ENCODE measurements around the gene ADAM10. TPM values are rescaled to one million over a fixed set of nuclear protein-coding genes. Genes with fewer than 3 reads are reported as not detected.
"Not testable (repeated sequence)": the region's sequence is repeated elsewhere in the genome, so short reads cannot be mapped to it uniquely, and the experiment has no call there.

ADAM10 gene
- total RNA-seq, 2 experiments from 2014 or later: 70.7 to 76.3 TPM

- H3K27me3 Mint-ChIP-seq (ENCODE audit: low read depth): no peaks in the 10 kb centered on the region
- H3K4me3 Mint-ChIP-seq: no peak overlapping the region
- peaks cover 18% of the 10 kb centered on the region for H3K4me1 Mint-ChIP-seq (ENCODE audit: low read depth)
- DNase-seq: no peak
- intact Hi-C loops (cut with micrococcal nuclease): no loop called here
- peaks cover 28% of the 10 kb centered on the region for H3K36me3 Mint-ChIP-seq (ENCODE audit: low read depth)
- CTCF ChIA-PET: no interaction called here
- peaks cover 1% of the 10 kb centered on the region for H3K9me3 Mint-ChIP-seq
- no peak overlapping the region for H3K27ac Mint-ChIP-seq
These were observed 109.5 kb downstream of the ADAM10 start for GRCh38 chr15:58639992-58640391.

- Mint-ChIP-seq H3K27ac (peak overlapping the region; percentile 53), H3K27me3 (ENCODE audit: low read depth) (no peaks in the 10 kb centered on the region), H3K4me1 (ENCODE audit: low read depth) (peaks cover 18% of the 10 kb centered on the region), H3K4me3 (no peak overlapping the region), H3K36me3 (ENCODE audit: low read depth) (peaks cover 26% of the 10 kb centered on the region), H3K9me3 (peaks cover 1% of the 10 kb centered on the region)
- intact Hi-C loops (cut with micrococcal nuclease): no loop called here
- CTCF ChIA-PET: interaction anchor here (0.7 kb wide), 1 partner anchor 273 kb away, joined by 3 read pairs; no protein-coding TSS in a partner anchor
- DNase-seq: no peak
These were observed 110.3 kb downstream of the ADAM10 start for GRCh38 chr15:58639002-58639756.

- Mint-ChIP-seq H3K4me1 (ENCODE audit: low read depth) (peaks cover 21% of the 10 kb centered on the region), H3K36me3 (ENCODE audit: low read depth) (peaks cover 22% of the 10 kb centered on the region)
- intact Hi-C loops (cut with micrococcal nuclease): no loop called here
These were observed 116.7 kb downstream of the ADAM10 start for GRCh38 chr15:58632789-58633188.

GRCh38 chr15:58631319-58631718, 118.2 kb downstream of the ADAM10 start:
- H3K4me3 Mint-ChIP-seq: no peak overlapping the region
- no peaks in the 10 kb centered on the region for H3K9me3 Mint-ChIP-seq
- DNase-seq: no peak
- peaks cover 30% of the 10 kb centered on the region for H3K4me1 Mint-ChIP-seq (ENCODE audit: low read depth)
- no peak overlapping the region for H3K27ac Mint-ChIP-seq
- peaks cover 26% of the 10 kb centered on the region for H3K36me3 Mint-ChIP-seq (ENCODE audit: low read depth)
- no peaks in the 10 kb centered on the region for H3K27me3 Mint-ChIP-seq (ENCODE audit: low read depth)
- intact Hi-C loops (cut with micrococcal nuclease): no loop called here
- CTCF ChIA-PET: interaction anchor here (1.3 kb wide), 1 partner anchor 72 kb away, joined by 4 read pairs; no protein-coding TSS in a partner anchor

More at GRCh38 chr15:58632789-58633188, 116.7 kb downstream of the ADAM10 start:
- no peak overlapping the region for H3K27ac Mint-ChIP-seq
- DNase-seq: no peak
- H3K9me3 Mint-ChIP-seq: no peaks in the 10 kb centered on the region
- no peak overlapping the region for H3K4me3 Mint-ChIP-seq
- H3K27me3 Mint-ChIP-seq (ENCODE audit: low read depth): no peaks in the 10 kb centered on the region
- CTCF ChIA-PET: no interaction called here

- DNase-seq: no peak
- intact Hi-C loops (cut with micrococcal nuclease): no loop called here
- Mint-ChIP-seq H3K36me3 (ENCODE audit: low read depth) (peaks cover 31% of the 10 kb centered on the region), H3K27ac (no peak overlapping the region), H3K4me3 (no peak overlapping the region), H3K9me3 (no peaks in the 10 kb centered on the region), H3K4me1 (ENCODE audit: low read depth) (peaks cover 30% of the 10 kb centered on the region), H3K27me3 (ENCODE audit: low read depth) (no peaks in the 10 kb centered on the region)
- CTCF ChIA-PET: no interaction called here
These were observed 119.9 kb downstream of the ADAM10 start for GRCh38 chr15:58629625-58630024.

- Mint-ChIP-seq H3K9me3 (peaks cover 3% of the 10 kb centered on the region), H3K4me3 (peak overlapping the region; percentile 69), H3K4me1 (ENCODE audit: low read depth) (peaks cover 33% of the 10 kb centered on the region), H3K27ac (peak overlapping the region; percentile 88), H3K36me3 (ENCODE audit: low read depth) (peaks cover 32% of the 10 kb centered on the region), H3K27me3 (ENCODE audit: low read depth) (no peaks in the 10 kb centered on the region)
- intact Hi-C loops (cut with micrococcal nuclease): no loop called here
- no peak for DNase-seq
- CTCF ChIA-PET: interaction anchor here (0.9 kb wide), 1 partner anchor 119 kb away, joined by 3 read pairs; no protein-coding TSS in a partner anchor
These were observed 121.1 kb downstream of the ADAM10 start for GRCh38 chr15:58628206-58628947.

GRCh38 chr15:58627701-58628100, 121.8 kb downstream of the ADAM10 start:
- peaks cover 38% of the 10 kb centered on the region for H3K4me1 Mint-ChIP-seq (ENCODE audit: low read depth)
- no peaks in the 10 kb centered on the region for H3K27me3 Mint-ChIP-seq (ENCODE audit: low read depth)
- peak overlapping the region; percentile 88 for H3K27ac Mint-ChIP-seq
- peaks cover 3% of the 10 kb centered on the region for H3K9me3 Mint-ChIP-seq
- DNase-seq: no peak
- intact Hi-C loops (cut with micrococcal nuclease): loop anchor here (2.0 kb wide), 1 partner anchor 121 kb away; the partner anchor contains the start of gene ADAM10
- H3K36me3 Mint-ChIP-seq (ENCODE audit: low read depth): peaks cover 33% of the 10 kb centered on the region
- H3K4me3 Mint-ChIP-seq: no peak overlapping the region
- CTCF ChIA-PET: interaction anchor here (0.9 kb wide), 1 partner anchor 120 kb away, joined by 3 read pairs; no protein-coding TSS in a partner anchor

GRCh38 chr15:58627046-58627445, 122.5 kb downstream of the ADAM10 start:
- no peak for DNase-seq
- Mint-ChIP-seq H3K4me3 (no peak overlapping the region), H3K27ac (peak overlapping the region; percentile 88), H3K9me3 (peaks cover 3% of the 10 kb centered on the region), H3K4me1 (ENCODE audit: low read depth) (peaks cover 38% of the 10 kb centered on the region), H3K36me3 (ENCODE audit: low read depth) (peaks cover 33% of the 10 kb centered on the region), H3K27me3 (ENCODE audit: low read depth) (no peaks in the 10 kb centered on the region)
- CTCF ChIA-PET: no interaction called here
- intact Hi-C loops (cut with micrococcal nuclease): loop anchor here (2.0 kb wide), 1 partner anchor 122 kb away; the partner anchor contains the start of gene ADAM10

GRCh38 chr15:58626378-58626777, 123.1 kb downstream of the ADAM10 start:
- H3K4me1 Mint-ChIP-seq (ENCODE audit: low read depth): peaks cover 34% of the 10 kb centered on the region
- peaks cover 3% of the 10 kb centered on the region for H3K9me3 Mint-ChIP-seq
- no peak overlapping the region for H3K27ac Mint-ChIP-seq
- CTCF ChIA-PET: no interaction called here
- no peak overlapping the region for H3K4me3 Mint-ChIP-seq
- H3K27me3 Mint-ChIP-seq (ENCODE audit: low read depth): no peaks in the 10 kb centered on the region
- H3K36me3 Mint-ChIP-seq (ENCODE audit: low read depth): peaks cover 33% of the 10 kb centered on the region
- intact Hi-C loops (cut with micrococcal nuclease): loop anchor here (2.0 kb wide), 1 partner anchor 122 kb away; the partner anchor contains the start of gene ADAM10
- DNase-seq: no peak

GRCh38 chr15:58622877-58623276, 126.6 kb downstream of the ADAM10 start:
- peaks cover 49% of the 10 kb centered on the region for H3K36me3 Mint-ChIP-seq (ENCODE audit: low read depth)
- no peak for DNase-seq
- intact Hi-C loops (cut with micrococcal nuclease): no loop called here
- no peak overlapping the region for H3K27ac Mint-ChIP-seq
- peaks cover 18% of the 10 kb centered on the region for H3K4me1 Mint-ChIP-seq (ENCODE audit: low read depth)
- CTCF ChIA-PET: no interaction called here
- H3K27me3 Mint-ChIP-seq (ENCODE audit: low read depth): no peaks in the 10 kb centered on the region
- H3K4me3 Mint-ChIP-seq: no peak overlapping the region
- H3K9me3 Mint-ChIP-seq: peaks cover 11% of the 10 kb centered on the region

GRCh38 chr15:58620268-58620667, 129.2 kb downstream of the ADAM10 start:
- Mint-ChIP-seq H3K36me3 (ENCODE audit: low read depth) (peaks cover 50% of the 10 kb centered on the region), H3K9me3 (peaks cover 21% of the 10 kb centered on the region), H3K4me1 (ENCODE audit: low read depth) (peaks cover 14% of the 10 kb centered on the region)
- H3K27me3 Mint-ChIP-seq (ENCODE audit: low read depth); H3K4me3 Mint-ChIP-seq; CTCF ChIA-PET; H3K27ac Mint-ChIP-seq; DNase-seq; intact Hi-C loops (cut with micrococcal nuclease): not testable (repeated sequence)

- Mint-ChIP-seq H3K4me1 (ENCODE audit: low read depth) (peaks cover 9% of the 10 kb centered on the region), H3K27ac (no peak overlapping the region), H3K27me3 (ENCODE audit: low read depth) (no peaks in the 10 kb centered on the region), H3K36me3 (ENCODE audit: low read depth) (peaks cover 60% of the 10 kb centered on the region), H3K4me3 (no peak overlapping the region), H3K9me3 (peaks cover 25% of the 10 kb centered on the region)
- intact Hi-C loops (cut with micrococcal nuclease): no loop called here
- no peak for DNase-seq
- CTCF ChIA-PET: no interaction called here
These were observed 133.3 kb downstream of the ADAM10 start for GRCh38 chr15:58616171-58616570.

Data from activated naive CD4-positive, alpha-beta T cell treated with anti-CD3 and anti-CD28 coated beads for 36 hours (primary cell).